Nephron progenitor cell (in vitro differentiated cells): ENCODE data around the gene FAM117A.

Source experiments
- DNase-seq: peaks from one replicate; pipeline ENCODE4 v3.0.0; 2021
- H3K27ac Mint-ChIP-seq: 2 replicates; pipeline ENCODE4 v1.8.0; 2021; ENCODE audit warnings: mild to moderate bottlenecking, moderate library complexity, mixed read lengths
- H3K27me3 Mint-ChIP-seq: 2 replicates; pipeline ENCODE4 v1.8.0; 2021; ENCODE audit warnings: mild to moderate bottlenecking, low read depth, mixed read lengths; ENCODE audit not compliant: poor library complexity
- H3K36me3 Mint-ChIP-seq: 2 replicates; pipeline ENCODE4 v1.8.0; 2021; ENCODE audit warnings: low read depth, mixed read lengths
- H3K4me1 Mint-ChIP-seq: 2 replicates; pipeline ENCODE4 v1.8.0; 2021; ENCODE audit warnings: mixed read lengths
- H3K4me3 Mint-ChIP-seq: 2 replicates; pipeline ENCODE4 v1.8.0; 2021; ENCODE audit warnings: mild to moderate bottlenecking, moderate library complexity, mixed read lengths
- H3K9me3 Mint-ChIP-seq: 2 replicates; pipeline ENCODE4 v1.8.0; 2021; ENCODE audit warnings: mild to moderate bottlenecking, moderate library complexity, mixed read lengths
- TF ChIP-seq, protein P1 (sequence below): fragments of 200-600 bp; sonication (generic); IDR thresholded peaks from 2 replicates; pipeline ENCODE4 v1.5.0; 2021; ENCODE audit warnings: antibody characterized with exemption

The FAM117A gene

DNA sequence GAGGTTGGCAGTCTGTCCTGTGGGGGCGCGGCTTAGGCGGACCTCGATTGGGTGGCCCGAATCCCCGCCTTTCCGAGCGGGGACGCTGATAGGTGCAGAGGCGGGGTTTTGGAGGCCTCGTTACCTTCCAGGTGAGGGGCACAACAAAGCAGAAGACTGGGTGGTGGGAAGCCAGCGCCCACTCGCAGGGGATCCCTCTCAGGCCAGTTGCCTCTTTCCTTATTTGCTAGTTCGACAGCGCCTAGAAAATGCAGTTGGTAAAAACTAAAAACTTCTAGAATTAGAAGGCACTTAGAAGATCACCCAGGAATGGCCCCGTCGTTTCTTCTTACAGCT lies 25.3 kb upstream of the FAM117A start:
- Mint-ChIP-seq H3K9me3 (no peaks in the 10 kb centered on the region), H3K4me1 (peaks cover 36% of the 10 kb centered on the region), H3K27ac (peak overlapping the region; percentile 18), H3K27me3 (peaks cover 19% of the 10 kb centered on the region), H3K36me3 (peaks cover 44% of the 10 kb centered on the region), H3K4me3 (peak overlapping the region; percentile 95)
- TF ChIP-seq, protein P1, sequence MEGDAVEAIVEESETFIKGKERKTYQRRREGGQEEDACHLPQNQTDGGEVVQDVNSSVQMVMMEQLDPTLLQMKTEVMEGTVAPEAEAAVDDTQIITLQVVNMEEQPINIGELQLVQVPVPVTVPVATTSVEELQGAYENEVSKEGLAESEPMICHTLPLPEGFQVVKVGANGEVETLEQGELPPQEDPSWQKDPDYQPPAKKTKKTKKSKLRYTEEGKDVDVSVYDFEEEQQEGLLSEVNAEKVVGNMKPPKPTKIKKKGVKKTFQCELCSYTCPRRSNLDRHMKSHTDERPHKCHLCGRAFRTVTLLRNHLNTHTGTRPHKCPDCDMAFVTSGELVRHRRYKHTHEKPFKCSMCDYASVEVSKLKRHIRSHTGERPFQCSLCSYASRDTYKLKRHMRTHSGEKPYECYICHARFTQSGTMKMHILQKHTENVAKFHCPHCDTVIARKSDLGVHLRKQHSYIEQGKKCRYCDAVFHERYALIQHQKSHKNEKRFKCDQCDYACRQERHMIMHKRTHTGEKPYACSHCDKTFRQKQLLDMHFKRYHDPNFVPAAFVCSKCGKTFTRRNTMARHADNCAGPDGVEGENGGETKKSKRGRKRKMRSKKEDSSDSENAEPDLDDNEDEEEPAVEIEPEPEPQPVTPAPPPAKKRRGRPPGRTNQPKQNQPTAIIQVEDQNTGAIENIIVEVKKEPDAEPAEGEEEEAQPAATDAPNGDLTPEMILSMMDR: no peak
- no peak for DNase-seq

- peak; percentile 97 for DNase-seq
- Mint-ChIP-seq H3K27ac (peak within 1 kb of the TSS; percentile 99), H3K27me3 (peaks cover 19% of the 10 kb centered on the region), H3K4me1 (peaks cover 36% of the 10 kb centered on the region), H3K9me3 (no peaks in the 10 kb centered on the region), H3K4me3 (peak within 1 kb of the TSS; percentile 95), H3K36me3 (peaks cover 39% of the 10 kb centered on the region)
- TF ChIP-seq, protein P1: no peak
Observed at GRCh38 chr17:49788478-49789242, 24.7 kb upstream of the FAM117A start, which contains the start of gene KAT7. TSS of gene KAT7 (plus strand) at chr17:49788681. CDS start at chr17:49788835, 154 bp downstream.

GRCh38 chr17:49787884-49788477 lies 24.1 kb upstream of the FAM117A start:
- no peaks in the 10 kb centered on the region for H3K9me3 Mint-ChIP-seq
- peak overlapping the region; percentile 95 for H3K4me3 Mint-ChIP-seq
- peak overlapping the region; percentile 99 for H3K27ac Mint-ChIP-seq
- H3K27me3 Mint-ChIP-seq: peaks cover 23% of the 10 kb centered on the region
- TF ChIP-seq, protein P1: no peak
- peaks cover 33% of the 10 kb centered on the region for H3K36me3 Mint-ChIP-seq
- peaks cover 36% of the 10 kb centered on the region for H3K4me1 Mint-ChIP-seq
- DNase-seq: peak; percentile 15

DNA sequence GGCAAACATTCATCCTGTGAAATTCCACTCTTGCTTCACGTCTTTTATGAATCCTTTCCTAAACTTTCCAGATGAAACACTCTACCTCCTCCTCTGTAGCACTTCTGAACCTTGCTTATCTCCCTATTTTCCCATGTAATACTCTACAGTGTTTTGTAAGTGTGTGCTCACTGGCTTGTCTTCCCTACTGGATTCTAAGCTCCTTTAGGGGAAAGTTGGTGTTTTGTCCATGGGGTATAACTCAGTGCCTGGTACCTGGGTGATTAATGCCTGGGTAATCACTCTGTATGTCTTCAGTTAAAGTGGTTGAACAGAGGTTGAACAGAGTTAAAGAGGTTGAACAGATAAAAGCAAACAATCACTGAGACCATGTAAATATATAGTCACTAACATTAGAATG lies 20.7 kb upstream of the FAM117A start:
- Mint-ChIP-seq H3K4me3 (no peak overlapping the region), H3K27me3 (peaks cover 32% of the 10 kb centered on the region), H3K36me3 (peaks cover 3% of the 10 kb centered on the region), H3K27ac (no peak overlapping the region), H3K9me3 (no peaks in the 10 kb centered on the region), H3K4me1 (peaks cover 24% of the 10 kb centered on the region)
- no peak for DNase-seq
- TF ChIP-seq, protein P1: no peak

- Mint-ChIP-seq H3K9me3 (no peaks in the 10 kb centered on the region), H3K4me1 (peaks cover 18% of the 10 kb centered on the region), H3K27me3 (peaks cover 35% of the 10 kb centered on the region), H3K4me3 (no peak overlapping the region), H3K36me3 (no peaks in the 10 kb centered on the region), H3K27ac (no peak overlapping the region)
- DNase-seq: no peak
- TF ChIP-seq, protein P1: no peak
Observed at GRCh38 chr17:49783791-49784190, 19.9 kb upstream of the FAM117A start.
